GM18870 (cell line): ENCODE measurements around the gene FIS1.

Experiments used
- ATAC-seq: cut with Tn5 transposase; IDR thresholded peaks from one replicate; pipeline ENCODE4 v1.9.1; 2021; ENCODE audit warnings: moderate library complexity; ENCODE audit not compliant: unreplicated experiment

FIS1 gene

DNA sequence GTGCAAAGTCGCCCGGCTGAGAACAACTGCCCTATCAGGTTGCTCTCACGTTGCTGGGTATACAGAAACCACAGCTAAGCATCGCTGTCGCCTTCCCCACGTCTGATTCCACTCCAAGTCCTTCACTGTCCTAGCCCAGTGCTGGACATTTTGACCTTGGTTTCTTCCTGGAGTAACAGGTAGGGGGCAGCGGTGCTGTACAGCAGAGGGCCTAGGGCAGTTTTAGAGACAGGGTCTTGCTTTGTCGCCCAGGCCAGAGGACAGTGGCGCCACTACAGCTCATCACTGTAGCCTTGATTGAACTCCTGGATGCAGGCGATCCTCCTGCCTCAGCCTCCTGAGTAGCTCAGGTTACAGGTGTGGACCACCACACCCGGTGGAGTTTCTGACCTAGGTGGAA, 9.8 kb downstream of the FIS1 start:
- no peak for ATAC-seq

DNA sequence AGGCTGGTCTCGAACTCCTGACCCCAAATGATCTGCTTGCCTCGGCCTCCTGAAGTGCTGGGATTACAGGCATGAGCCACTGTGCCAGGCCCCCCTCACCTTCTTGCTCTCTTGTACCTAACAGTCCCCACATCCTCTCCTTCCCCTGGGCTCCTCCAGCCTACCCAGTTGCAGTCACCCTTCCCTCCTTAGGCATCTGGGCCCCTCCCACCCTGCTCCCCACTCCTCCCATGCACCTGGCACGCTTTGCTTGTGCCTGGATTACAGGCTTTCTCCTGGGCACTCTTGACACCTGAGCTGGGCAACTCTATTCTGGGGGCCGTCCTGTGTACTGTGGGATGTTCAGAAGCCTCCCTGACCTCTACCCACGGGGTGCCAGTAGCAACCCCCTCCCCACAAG, 10.2 kb downstream of the FIS1 start:
- ATAC-seq, result no peak

DNA sequence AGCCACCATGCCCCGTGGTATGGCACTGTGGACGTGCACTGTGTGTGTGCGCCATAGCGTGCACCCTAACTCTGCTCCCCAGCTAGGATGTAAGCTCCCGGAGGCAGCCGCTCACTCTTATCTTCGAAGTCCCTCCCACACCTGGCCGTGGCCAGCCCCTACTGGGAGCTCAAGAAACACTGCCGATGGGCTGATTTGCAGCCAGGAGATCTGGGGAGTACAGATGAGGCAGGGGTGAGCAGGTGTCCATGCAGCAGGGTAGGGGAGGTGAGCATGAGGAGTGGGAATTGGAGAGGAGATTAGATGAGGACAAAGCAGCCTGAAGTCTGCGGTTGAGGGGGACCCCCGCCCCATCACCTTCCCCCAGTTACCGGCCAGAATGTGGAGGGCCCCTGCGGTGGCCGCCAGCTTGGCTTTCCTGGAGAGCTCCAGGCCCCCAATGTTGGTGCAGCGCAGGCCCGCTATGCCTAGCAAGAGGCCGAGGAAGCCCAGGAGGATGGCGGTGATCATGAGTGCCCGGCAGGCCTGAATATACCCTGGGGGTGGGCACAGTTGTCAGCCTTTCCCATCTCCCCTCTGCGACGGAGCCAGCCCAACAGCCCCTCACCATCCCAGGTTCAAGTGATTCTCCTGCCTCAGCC, 10.9 kb downstream of the FIS1 start:
- ATAC-seq, result no peak

DNA sequence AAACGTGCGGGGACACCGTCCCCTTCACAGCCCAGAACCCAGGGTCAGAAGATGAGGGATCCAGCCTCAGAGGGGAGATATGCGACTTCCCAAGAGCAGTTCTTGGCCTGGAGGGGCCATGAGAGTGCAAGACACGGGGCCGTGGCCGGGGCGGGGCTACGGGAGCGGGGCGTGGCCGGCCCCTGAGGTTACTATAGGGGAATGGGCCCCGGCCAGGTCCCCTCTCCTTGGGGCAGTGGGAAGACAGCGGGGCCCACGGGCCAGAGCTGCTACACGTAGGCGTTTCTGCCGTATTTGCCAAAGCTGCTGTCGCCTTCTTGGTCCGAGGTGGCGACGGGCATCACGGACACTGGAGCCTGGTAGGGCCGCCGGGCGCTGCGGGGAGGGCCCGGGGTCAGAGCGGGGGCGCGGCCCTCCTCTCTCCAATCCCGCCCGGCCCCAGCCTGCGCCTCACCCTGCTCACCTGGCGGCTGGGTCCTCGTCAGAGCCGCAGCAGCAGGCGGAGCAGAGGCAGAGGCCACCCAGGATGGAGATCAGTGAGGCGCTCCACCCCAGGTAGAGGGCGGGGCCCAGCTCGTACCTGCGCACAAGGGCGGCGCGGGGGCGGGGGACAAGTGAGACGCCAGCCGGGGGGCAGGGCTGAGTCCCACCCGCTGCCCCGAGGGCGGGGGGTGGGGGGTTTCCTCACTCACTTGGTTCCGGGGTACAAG, 12.6 kb downstream of the FIS1 start:
- ATAC-seq, result no peak

DNA sequence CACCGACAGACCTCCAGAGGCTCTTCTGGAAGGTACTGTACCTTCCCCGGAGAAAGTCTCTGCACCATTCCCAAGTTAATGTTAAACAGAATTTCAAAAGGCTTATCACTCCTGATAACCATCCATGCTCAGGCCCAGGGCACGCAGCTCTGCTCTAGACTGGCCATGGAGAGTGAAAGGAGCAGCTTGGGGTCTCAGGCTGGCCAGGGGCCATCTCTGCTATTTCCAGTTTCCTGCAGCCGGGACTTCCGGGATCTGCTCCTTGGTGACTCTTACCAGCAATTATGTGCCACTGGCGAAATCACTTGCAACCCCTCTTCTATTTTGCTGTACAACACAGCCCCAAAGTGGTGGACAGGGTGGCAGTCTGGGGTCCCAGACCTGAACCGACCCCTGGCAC, 13.2 kb downstream of the FIS1 start:
- no peak for ATAC-seq

DNA sequence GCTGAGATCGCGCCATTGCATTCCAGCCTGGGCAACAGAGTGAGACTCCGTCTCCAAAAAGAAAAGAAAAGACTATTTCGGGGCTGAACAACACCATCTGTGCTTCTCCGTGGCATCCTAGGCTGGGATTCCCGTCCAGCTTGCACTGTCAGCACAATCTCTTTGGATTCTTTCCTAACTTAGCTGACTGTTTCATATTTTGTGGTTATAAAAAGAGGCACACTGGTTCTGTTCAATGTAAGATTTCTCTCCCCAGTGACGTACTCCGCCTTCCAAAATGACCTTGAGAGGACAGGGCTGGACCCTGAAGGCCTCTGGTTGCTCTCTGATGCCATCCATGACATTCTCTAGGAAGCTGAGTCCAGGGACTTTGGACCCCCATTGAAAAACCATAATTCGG, 18.2 kb downstream of the FIS1 start:
- ATAC-seq, result no peak

DNA sequence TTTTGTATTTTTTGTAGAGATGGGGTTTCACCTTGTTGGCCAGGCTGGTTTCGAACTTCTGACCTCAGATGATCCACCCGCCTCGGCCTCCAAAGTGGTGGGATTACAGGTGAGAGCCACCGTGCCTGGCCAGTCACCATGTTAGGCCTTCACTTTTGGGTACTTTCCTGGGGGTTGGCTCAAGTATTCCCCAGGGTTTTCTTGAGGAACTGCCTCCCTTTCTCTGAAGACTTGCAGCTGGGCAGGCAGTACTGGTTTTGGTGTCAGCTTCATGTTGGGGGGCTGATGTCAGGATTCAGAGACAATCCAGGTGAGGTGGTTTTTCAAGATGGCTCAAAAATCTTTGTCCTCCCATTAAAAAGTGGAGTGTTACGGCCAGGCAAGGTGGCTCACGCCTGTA, 19.2 kb downstream of the FIS1 start:
- no peak for ATAC-seq

DNA sequence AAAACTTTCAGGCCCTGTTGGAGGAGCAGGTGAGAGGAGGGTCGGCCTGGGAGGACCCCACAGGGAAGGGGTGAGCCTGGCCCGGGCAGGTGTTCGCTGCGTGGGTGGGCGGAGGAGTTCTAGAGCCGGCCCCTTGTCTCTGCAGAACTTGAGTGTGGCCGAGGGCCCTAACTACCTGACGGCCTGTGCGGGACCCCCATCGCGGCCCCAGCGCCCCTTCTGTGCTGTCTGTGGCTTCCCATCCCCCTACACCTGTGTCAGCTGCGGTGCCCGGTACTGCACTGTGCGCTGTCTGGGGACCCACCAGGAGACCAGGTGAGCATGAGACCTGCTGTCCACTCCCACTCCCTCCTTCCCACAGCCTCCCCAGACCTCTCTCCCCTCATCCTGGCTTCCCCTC, 21.4 kb downstream of the FIS1 start:
- ATAC-seq, result no peak

DNA sequence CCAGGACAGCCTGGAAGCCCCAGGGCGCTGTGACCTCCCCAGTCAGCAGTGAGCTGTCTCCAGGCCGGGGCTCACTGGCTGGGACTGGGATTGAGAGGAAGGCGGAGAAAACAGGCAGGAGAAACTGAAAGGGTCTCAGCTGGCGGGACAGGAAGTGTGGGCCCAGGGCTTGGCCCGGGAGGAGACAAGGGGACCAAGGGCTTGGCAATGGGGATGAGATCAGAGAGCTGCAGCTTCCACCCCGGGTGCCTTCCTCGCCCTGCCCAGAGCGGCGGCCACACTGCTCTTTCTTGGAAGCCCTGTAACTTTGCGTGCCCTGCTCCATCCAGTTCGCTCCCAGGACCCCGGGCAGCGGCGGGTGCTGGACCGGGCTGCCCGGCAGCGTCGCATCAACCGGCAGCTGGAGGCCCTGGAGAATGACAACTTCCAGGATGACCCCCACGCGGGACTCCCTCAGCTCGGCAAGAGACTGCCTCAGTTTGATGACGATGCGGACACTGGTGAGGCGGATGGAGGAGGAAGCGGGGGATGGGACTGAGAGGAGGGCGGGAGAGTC, 22.5 kb downstream of the FIS1 start:
- no peak for ATAC-seq

DNA sequence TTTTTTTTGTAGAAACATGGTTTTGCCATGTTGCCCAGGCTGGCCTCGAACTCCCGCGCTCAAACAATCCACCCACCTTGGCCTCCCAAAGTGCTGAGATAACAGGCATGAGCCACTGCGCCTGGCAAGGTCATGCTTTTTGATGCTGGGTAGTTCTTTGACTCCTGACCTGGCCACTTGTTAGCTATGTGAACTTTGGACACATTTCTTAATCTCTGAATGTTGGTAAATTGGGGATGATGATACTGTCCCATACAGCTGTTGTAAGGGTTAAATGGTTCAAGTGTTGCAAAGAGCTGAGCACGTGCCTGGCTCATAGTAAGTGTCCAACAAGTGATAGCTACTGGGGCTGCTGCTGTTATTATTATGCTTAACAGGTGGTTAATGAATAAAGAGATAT, 24.6 kb downstream of the FIS1 start:
- ATAC-seq, result no peak

DNA sequence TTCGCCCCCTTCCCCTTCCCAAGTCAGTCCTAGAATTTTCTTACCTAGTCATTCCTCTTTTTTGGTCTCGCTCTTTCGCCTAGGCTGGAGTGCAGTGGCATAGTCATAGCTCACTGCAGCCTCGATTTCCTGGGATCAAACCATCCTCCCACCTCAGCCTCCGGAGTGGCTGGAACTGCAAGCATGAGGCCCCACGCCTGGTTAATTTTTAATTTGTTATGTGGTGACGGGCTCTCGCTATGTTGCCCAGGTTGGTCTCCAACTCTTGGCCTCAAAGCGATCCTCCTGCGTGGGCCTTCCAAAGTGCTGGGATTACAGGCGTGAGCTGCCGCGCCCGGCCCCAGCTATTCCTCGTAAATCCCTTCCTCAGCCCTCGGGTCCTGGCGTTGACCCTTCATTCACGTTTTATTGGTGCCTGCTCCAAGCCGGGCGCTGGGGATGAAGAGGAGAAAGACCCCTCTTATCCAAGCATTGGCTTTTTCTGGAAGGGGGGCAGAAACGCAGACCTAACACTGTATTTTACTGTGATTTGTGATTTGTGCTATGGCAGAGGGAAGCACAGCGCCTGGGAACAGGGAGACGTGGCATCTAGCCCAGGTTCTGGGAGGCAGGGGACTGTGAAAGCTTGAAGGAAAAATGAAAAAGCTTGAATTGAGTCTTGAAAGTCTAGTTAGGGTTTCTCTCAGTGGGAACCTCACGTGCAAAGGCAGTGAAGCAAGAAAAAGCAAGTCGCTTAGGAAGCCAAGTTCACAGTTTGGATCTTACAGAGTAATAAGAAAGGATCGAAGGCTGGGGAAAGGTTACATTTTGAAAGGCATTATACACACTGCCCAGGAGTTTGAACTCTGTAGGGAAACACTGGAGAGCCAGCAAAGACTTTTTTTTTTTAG, 26.4 kb downstream of the FIS1 start:
- ATAC-seq, result peak; percentile 23

DNA sequence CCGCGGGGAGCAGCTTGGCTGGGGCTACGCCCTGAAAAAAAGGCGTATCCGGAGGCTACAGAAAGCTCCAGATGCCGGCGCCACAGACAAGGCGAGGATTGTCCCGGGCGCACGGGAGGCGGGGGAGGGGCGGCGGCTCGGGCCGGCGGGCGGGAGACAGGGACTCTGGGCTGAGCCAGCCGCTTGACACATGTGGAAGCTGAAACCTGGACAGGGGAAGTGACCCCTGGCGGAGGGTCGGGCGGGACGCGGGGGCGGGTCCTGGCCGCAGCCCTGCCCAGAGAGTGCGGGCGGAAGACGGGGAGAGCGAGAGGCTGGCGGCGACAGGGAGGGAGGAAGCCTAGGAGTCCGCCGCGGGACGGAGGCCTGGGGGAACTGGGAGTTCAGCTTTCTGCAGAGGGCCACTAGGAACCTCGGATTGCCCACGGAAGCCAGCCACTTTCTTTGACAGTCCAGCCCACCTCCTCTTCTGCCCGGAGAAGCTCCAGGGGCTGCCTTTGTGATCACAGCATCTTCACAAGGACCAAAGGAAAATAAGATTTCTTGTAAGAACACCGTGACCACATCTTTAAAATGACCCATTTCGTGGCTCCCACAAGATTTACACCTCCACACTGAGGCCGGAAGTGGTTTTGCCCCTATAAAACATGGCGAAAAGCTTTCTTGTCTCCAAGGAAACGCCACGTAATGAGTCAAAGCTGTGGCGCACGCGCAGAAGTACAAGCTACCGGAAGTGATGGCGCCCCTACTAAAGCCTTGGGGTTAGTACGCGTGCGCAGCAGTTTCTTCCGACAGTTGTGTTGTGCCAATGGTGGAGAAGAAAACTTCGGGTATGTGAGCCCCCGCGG, 27.3 kb downstream of the FIS1 start, which contains the start of the genes PLOD3 and ZNHIT1:
Gene PLOD3 (minus strand): TSS at position 194 of the 848 bp plus-strand sequence. CDS start 307 bp downstream, outside the sequence.
Gene ZNHIT1 (plus strand): TSS at position 778 of the 848 bp plus-strand sequence. CDS start 31 bp downstream, at position 809.
- peak; percentile 62 for ATAC-seq

DNA sequence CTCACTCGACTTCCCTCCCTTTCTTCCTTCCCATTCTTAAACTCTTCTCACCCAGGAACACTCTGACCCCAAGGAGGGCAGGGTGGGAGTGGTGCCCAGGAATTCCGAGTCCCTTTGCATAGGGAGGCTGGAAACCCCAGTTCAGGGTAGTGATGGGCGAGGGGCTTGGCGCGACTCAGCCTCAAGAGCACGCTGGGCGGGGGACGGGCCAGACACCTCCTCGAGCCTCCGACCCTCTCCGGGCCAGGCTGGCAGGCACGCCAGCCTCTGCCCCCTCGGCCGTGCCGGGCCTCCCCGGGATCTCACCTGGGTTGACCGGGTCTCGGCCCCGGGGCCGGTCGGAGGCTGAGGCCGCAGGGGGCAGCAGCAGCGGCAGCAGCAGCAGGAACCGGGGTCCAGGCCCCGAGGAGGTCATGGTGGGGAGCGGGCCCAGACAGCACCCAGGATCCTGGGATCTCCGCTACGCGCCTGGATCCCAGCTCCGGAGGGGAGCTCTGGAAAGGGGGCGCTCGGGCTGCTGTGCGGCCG, 28.0 kb downstream of the FIS1 start:
- no peak for ATAC-seq

DNA sequence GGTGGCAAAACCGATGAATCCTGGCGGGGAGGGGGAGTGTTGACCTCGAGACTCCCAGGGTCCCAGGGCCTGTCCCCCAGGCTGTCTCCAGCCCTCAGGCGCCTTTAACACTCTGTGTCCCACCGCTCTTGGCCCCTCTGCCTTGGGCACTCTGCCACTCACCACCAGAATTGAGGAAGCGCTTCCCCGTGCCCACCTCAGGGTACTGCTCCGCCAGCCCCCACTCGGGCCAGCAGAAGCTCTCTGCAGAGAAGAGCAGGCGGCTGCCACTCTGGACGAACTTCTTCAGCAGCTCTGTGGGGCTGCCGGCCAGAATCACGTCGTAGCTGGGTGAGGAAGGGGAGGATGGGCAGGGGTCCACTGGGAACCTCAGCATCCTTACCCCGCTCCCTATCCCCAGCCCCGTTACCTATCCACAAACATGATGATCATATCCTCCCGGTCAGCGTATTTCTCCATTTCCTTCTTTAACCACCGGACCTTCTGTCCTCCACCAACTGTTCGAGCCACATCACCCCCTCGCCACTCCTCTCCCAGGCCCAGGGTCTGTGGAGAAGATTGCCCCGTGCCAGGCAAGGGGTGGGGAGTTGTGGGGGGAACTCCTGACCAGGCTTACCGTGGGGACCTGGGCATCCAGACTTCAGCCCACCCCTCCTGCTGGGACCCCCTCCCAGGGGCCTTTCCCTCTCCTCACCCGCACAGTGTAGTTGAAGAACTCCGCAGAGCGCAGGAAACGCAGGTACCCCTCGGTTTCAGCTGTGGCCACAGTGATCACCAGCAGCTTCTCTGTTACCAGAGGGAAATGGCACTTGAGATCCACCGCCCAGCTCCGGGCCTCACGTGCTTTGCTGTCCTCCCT, 28.7 kb downstream of the FIS1 start:
- no peak for ATAC-seq

DNA sequence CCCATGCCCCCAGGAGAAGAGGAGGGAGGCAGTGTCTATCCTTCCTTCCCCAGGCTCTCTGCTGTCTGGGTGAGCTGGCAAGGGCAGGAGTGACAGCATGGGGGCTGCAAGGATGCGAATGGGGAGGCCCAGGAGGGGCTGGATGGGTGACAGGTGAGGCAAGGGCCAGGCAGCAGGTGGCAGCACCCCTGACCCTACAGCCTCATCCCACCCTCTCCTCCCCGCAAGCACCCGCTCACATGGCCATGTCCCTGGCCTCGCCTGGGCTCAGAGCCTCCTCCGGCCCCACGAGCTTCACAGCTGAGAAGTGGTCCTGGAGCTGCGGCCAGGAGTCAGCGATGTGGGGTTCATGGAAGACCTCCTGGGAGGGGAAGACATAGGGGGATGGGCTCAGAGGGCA, 32.9 kb downstream of the FIS1 start:
- ATAC-seq, result no peak

DNA sequence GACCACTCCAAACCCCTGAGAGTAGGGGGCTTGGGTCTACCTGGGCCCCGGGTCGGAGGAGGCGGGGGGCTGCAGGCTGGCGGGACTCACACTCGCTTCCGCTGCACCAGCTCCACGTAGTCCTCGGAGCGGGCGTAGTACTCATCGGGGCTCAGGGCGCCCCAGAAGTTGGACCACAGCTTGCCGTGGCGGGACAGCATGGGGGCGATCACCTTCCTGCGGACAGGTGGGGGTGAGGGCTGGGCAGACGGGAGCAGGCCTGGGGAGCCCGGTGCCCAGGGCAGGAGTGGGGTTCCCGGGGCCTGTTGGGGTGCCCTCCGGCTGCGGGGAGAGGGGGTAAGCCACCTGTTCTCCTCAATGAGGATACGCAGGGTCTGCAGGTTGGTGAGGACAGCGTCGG, 33.4 kb downstream of the FIS1 start:
- no peak for ATAC-seq

DNA sequence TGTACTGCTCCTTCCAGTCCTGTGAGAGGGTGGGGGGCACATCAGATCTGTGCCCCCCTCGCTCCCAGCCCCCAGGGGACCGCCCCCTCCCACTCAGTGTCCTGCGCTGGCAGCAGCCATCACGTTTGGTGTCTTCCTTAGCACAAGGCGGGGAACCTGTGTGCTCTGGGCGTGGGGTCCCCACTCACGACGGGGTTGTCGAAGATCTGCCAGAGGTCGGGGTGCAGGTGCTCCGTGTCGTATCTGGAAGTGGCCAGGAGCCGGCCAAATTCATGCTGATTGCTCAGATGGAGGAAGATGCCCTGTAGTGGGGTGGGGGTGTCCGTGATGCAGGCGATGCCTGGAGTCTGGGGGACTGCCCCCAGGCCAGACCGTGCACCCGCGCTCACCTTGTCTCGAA, 34.7 kb downstream of the FIS1 start:
- ATAC-seq, result no peak

DNA sequence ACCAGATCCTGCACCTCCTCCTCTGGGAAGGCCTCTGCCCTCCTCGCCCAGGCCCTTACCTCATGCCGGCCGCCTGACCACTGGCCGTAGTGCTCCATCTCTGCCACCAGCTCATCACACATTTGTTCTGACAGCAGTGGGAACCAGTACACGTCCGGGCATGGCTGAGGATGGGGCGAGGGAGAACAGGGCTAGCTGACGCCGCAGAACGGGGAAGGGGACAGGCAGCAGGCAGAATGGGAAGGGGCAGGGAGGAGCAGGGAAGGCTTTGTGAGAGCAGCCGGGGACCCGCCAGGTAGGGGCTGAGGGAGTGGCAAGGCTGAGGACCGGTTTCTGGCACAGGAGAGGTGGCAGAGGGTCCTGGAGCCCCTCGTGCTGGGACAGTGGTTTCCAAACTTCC, 36.1 kb downstream of the FIS1 start:
- ATAC-seq, result no peak

DNA sequence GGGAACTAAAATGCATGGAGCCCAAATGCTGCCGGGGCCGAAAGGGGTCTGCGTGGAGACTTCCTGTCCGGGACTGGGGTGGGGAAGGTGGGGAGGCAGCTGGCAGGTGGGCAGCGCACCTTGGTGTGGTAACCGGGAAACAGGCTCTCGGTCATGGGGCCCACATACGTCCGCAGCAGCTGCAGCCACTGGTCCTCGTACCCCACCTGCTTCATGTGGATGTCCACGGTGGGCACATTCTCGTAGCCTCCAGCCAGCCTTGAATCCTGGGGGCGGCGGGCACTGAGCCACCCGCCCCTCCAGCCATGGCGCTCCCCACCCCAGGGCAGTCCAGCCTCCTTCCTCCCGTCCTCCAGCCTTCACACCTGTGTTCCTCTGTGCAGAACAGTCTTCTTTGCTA, 37.4 kb downstream of the FIS1 start:
- no peak for ATAC-seq
